Suppressor macrophage treated with lipopolysaccharide for 4 hours (primary cell): Measurements from ENCODE around the gene CYP46A1.

Source experiments
- DNase-seq: peaks from one replicate; pipeline ENCODE4 v3.0.0-alpha.2; 2020

Gene CYP46A1

GRCh38 chr14:99674776-99675381, 9.2 kb upstream of the CYP46A1 start:
- no peak for DNase-seq

GRCh38 chr14:99675382-99675835, 8.7 kb upstream of the CYP46A1 start:
- no peak for DNase-seq

GRCh38 chr14:99675951-99676350, 8.1 kb upstream of the CYP46A1 start:
- no peak for DNase-seq

- no peak for DNase-seq
These were observed 7.4 kb upstream of the CYP46A1 start for GRCh38 chr14:99676657-99677056.

- DNase-seq = no peak
These were observed 6.6 kb upstream of the CYP46A1 start for GRCh38 chr14:99677231-99678140.

- DNase-seq = no peak
These were observed 5.9 kb upstream of the CYP46A1 start for GRCh38 chr14:99678198-99678597.

GRCh38 chr14:99679111-99679510, 5.0 kb upstream of the CYP46A1 start:
- no peak for DNase-seq

GRCh38 chr14:99679543-99679942, 4.6 kb upstream of the CYP46A1 start:
- DNase-seq = no peak

- no peak for DNase-seq
These were observed 4.1 kb upstream of the CYP46A1 start for GRCh38 chr14:99679996-99680395.

GRCh38 chr14:99681101-99681831, 2.8 kb upstream of the CYP46A1 start:
- DNase-seq = no peak

- no peak for DNase-seq
These were observed 2.3 kb upstream of the CYP46A1 start for GRCh38 chr14:99681832-99682148.

- DNase-seq = peak; percentile 75
These were observed 1.1 kb upstream of the CYP46A1 start for GRCh38 chr14:99682809-99683618.

GRCh38 chr14:99684410-99684934, 374 bp downstream of the CYP46A1 start:
- DNase-seq = no peak

GRCh38 chr14:99685151-99685591, 1.1 kb downstream of the CYP46A1 start:
- DNase-seq = no peak

- no peak for DNase-seq
These were observed 1.5 kb downstream of the CYP46A1 start for GRCh38 chr14:99685596-99685995.

GRCh38 chr14:99686557-99687283, 2.6 kb downstream of the CYP46A1 start:
- DNase-seq = no peak

- no peak for DNase-seq
These were observed 3.4 kb downstream of the CYP46A1 start for GRCh38 chr14:99687284-99688209.

- DNase-seq = no peak
These were observed 4.1 kb downstream of the CYP46A1 start for GRCh38 chr14:99688210-99688581.

GRCh38 chr14:99688629-99689028, 4.5 kb downstream of the CYP46A1 start:
- no peak for DNase-seq
